K562 (cell line): ENCODE measurements around the gene SERPINE1. TPM values are rescaled to one million over a fixed set of nuclear protein-coding genes. Genes with fewer than 3 reads are reported as not detected.

ENCODE experiments used
- CBX1 ChIP-seq: sonication (generic); IDR thresholded peaks from 2 replicates; pipeline ENCODE4 v1.6.1; 2016; ENCODE audit warnings: antibody characterized with exemption, low read depth, mild to moderate bottlenecking
- EP300 ChIP-seq: IDR thresholded peaks from 2 replicates; pipeline ENCODE4 v1.6.1; 2012; ENCODE audit warnings: low read length, improper control_type of control experiment
- GATAD2B ChIP-seq: fragments of 450-650 bp; IDR thresholded peaks from 2 replicates; pipeline ENCODE4 v1.6.1; 2017; ENCODE audit warnings: mild to moderate bottlenecking, borderline replicate concordance
- GTF2F1 ChIP-seq: IDR thresholded peaks from 2 replicates; pipeline ENCODE4 v1.6.1; 2011; ENCODE audit warnings: low read depth, low read length, improper control_type of control experiment
- HEY1 ChIP-seq: fragments of 250-450 bp; sonication (Bioruptor Pico); IDR thresholded peaks from 2 replicates; pipeline ENCODE4 v1.5.0; 2020; ENCODE audit warnings: mild to moderate bottlenecking, moderate library complexity, borderline replicate concordance
- HINFP ChIP-seq: fragments of 450-650 bp; conservative IDR thresholded peaks from 2 replicates; pipeline ENCODE4 v1.6.1; 2016; ENCODE audit warnings: missing genetic modification characterization, low read depth, mild to moderate bottlenecking, control low read depth, missing compliant biosample characterization
- KAT7 ChIP-seq: sonication (generic); formaldehyde crosslinking; IDR thresholded peaks from 2 replicates; pipeline ENCODE4 v1.8.0; 2022; ENCODE audit warnings: missing genetic modification reagents, mild to moderate bottlenecking, borderline replicate concordance
- KDM5B ChIP-seq: fragments of 200-600 bp; sonication (generic); IDR thresholded peaks from 2 replicates; pipeline ENCODE4 v1.6.1; 2012; ENCODE audit warnings: low read depth, mild to moderate bottlenecking, moderate library complexity, low read length, control low read depth, inconsistent platforms; ENCODE audit not compliant: insufficient replicate concordance
- MECOM ChIP-seq: fragments of 250-450 bp; sonication (Bioruptor Pico); IDR thresholded peaks from 2 replicates; pipeline ENCODE4 v1.8.0; 2022; ENCODE audit warnings: inconsistent platforms
- MEIS2 ChIP-seq: fragments of 450-650 bp; IDR thresholded peaks from 2 replicates; pipeline ENCODE4 v1.6.1; 2014; ENCODE audit warnings: mild to moderate bottlenecking; ENCODE audit not compliant: partially characterized antibody
- MYBL2 ChIP-seq, 2 experiments: fragments of 450-650 bp in 1 of 2; sonication (generic) in 1 of 2; formaldehyde crosslinking in 1 of 2; IDR thresholded peaks; 2 replicates each; pipeline versions ENCODE4 v1.6.1 to v1.8.1; 2017 to 2022; ENCODE audit warnings: borderline replicate concordance in 1 of 2, inconsistent platforms in 1 of 2, low read depth in 1 of 2, mild to moderate bottlenecking in 1 of 2, missing genetic modification reagents in 1 of 2, moderate library complexity in 1 of 2
- NR2C2 ChIP-seq, 2 experiments: fragments of 200-800 bp in 1 of 2; sonication (Bioruptor generic) in 1 of 2; sonication (generic) in 1 of 2; formaldehyde crosslinking in 1 of 2; IDR thresholded peaks; 2 replicates each; pipeline versions ENCODE4 v1.6.1 to v1.8.0; 2016 to 2022; ENCODE audit warnings: mild to moderate bottlenecking in 1 of 2, missing compliant biosample characterization in 1 of 2, missing genetic modification characterization in 1 of 2, missing genetic modification reagents in 1 of 2
- POU5F1 ChIP-seq: fragments of 150-350 bp; IDR thresholded peaks from 2 replicates; pipeline ENCODE4 v1.6.1; 2014; ENCODE audit warnings: borderline replicate concordance, low read length, low read depth, mild to moderate bottlenecking; ENCODE audit not compliant: partially characterized antibody
- PURB ChIP-seq: sonication (generic); formaldehyde crosslinking; IDR thresholded peaks from 2 replicates; pipeline ENCODE4 v1.9.0; 2021; ENCODE audit warnings: low read depth, mild to moderate bottlenecking, missing genetic modification reagents
- SFPQ ChIP-seq: fragments of 200-400 bp; formaldehyde crosslinking; IDR thresholded peaks from 2 replicates; pipeline ENCODE4 v1.6.1; 2017; ENCODE audit warnings: mild to moderate bottlenecking, low read depth, low read length, moderate library complexity
- TAF1 ChIP-seq: IDR thresholded peaks from 2 replicates; pipeline ENCODE4 v1.6.1; 2011; ENCODE audit warnings: mild to moderate bottlenecking, low read length, moderate library complexity; ENCODE audit not compliant: insufficient read depth, control insufficient read depth, severe bottlenecking; ENCODE audit errors: extremely low read depth
- ZBTB33 ChIP-seq: sonication (generic); formaldehyde crosslinking; IDR thresholded peaks from 2 replicates; pipeline ENCODE4 v1.8.1; 2023; ENCODE audit warnings: mild to moderate bottlenecking, missing genetic modification reagents
- ZFX ChIP-seq: sonication (generic); formaldehyde crosslinking; IDR thresholded peaks from 2 replicates; pipeline ENCODE4 v1.8.0; 2022; ENCODE audit warnings: mild to moderate bottlenecking, missing genetic modification reagents, moderate library complexity
- ZNF133 ChIP-seq: fragments of 250-450 bp; sonication (Bioruptor Pico); IDR thresholded peaks from 2 replicates; pipeline ENCODE4 v1.4.0; 2020; ENCODE audit warnings: mild to moderate bottlenecking
- ZNF347 ChIP-seq: fragments of 450-650 bp; formaldehyde crosslinking; IDR thresholded peaks from 2 replicates; pipeline ENCODE4 v1.4.0; 2020; ENCODE audit warnings: low read depth, mild to moderate bottlenecking, moderate library complexity
- ZNF589 ChIP-seq: fragments of 200-800 bp; sonication (Bioruptor generic); IDR thresholded peaks from 2 replicates; pipeline ENCODE4 v1.6.1; 2016; ENCODE audit warnings: low read depth, missing genetic modification characterization, missing compliant biosample characterization
- polyA plus RNA-seq, 8 experiments: library from polyadenylated mRNA; depleted of rRNA in 4 of 8; stranded (reverse) in 5 of 8; unstranded in 3 of 8; fragments of >200 nt; fragmentation: Nextera tagmentation in 2 of 8; fragmentation: Illumina TruSeq in 1 of 8; extraction: Ambion mirVana in 2 of 8; extraction: Trizol in 1 of 8; gene quantifications; 2 replicates each; pipeline versions ENCODE4 v1.2.1 to v1.2.3, GENCODE V29; 2011 to 2014; ENCODE audit warnings: inconsistent platforms in 1 of 8, missing spikeins in 1 of 8
- total RNA-seq, 7 experiments: library from RNA; depleted of rRNA in 6 of 7; stranded (reverse); fragments of >200 nt in 6 of 7; fragmentation: Illumina TruSeq in 2 of 7; extraction: Trizol in 2 of 7; gene quantifications; 2 replicates each; pipeline versions ENCODE4 v1.2.1 to v1.2.3, GENCODE V29; 2011 to 2021; ENCODE audit warnings: low replicate concordance in 1 of 7

Gene SERPINE1
- total and polyA plus RNA-seq, 9 of the 15 experiments (the other 6 are each of a cell fraction or from before 2014, with no cell fraction given), result 0.22 to 4.8 (median 0.91) TPM

- peak; percentile 74 for TF ChIP-seq NR2C2 (CRISPR knock-in tag; IDR thresholded peaks at IDR 0.05)
- TF ChIP-seq NR2C2 (tag; IDR thresholded peaks at IDR 0.05), result no peak
- TF ChIP-seq MEIS2, result peak; percentile 70
- TF ChIP-seq KDM5B, result peak; percentile 52
- no peak for TF ChIP-seq ZNF347 (CRISPR knock-in tag)
- TF ChIP-seq ZFX (CRISPR knock-in tag), result no peak
- TF ChIP-seq TAF1, result no peak
- TF ChIP-seq KAT7 (CRISPR knock-in tag), result peak; percentile 55; the same call in 1 of the 2 replicates
- no peak for TF ChIP-seq ZNF589
- TF ChIP-seq GATAD2B, result no peak
- 0 out of 2 replicates have a peak, but pooled peaks have one; percentile 8 for TF ChIP-seq MECOM
- TF ChIP-seq ZNF133 (CRISPR knock-in tag), result no peak
- TF ChIP-seq CBX1, result 0 out of 2 replicates have a peak, but pooled peaks have one; percentile 54
- 0 out of 2 replicates have a peak, but pooled peaks have one; percentile 18 for TF ChIP-seq GTF2F1
- no peak for TF ChIP-seq PURB (CRISPR knock-in tag)
- TF ChIP-seq HINFP (tag), result peak; percentile 75
- TF ChIP-seq EP300, result no peak; the same call in 1 of the 2 replicates
- TF ChIP-seq POU5F1, result peak; percentile 83
- TF ChIP-seq HEY1 (CRISPR knock-in tag), result no peak
- no peak for TF ChIP-seq MYBL2 (IDR thresholded peaks at IDR 0.05; ENCODE audit: low read depth)
- TF ChIP-seq MYBL2 (CRISPR knock-in tag; IDR thresholded peaks at IDR 0.05; ENCODE audit: borderline replicate concordance), result no peak
- TF ChIP-seq SFPQ, result no peak
- TF ChIP-seq ZBTB33, result peak; percentile 48; the same call in 1 of the 2 replicates
Observed at GRCh38 chr7:101153969-101154692, 27.2 kb downstream of the SERPINE1 start, which contains the start of gene AP1S1 (continued).
